GM23248 (cell line): ENCODE results near the gene MAP3K10. TPM values are rescaled to one million over a fixed set of nuclear protein-coding genes. Genes with fewer than 3 reads are reported as not detected.
A peak's percentile ranks its signal among the peaks of the same experiment; 100 is the strongest.

ENCODE experiments used
- DNase-seq: peaks from one replicate; pipeline ENCODE4 v3.0.0-alpha.2; 2015
- H2AFZ ChIP-seq: fragments of 200-600 bp; sonication (generic); 2 replicates; pipeline ENCODE4 v1.6.1; 2016; ENCODE audit warnings: antibody characterized with exemption
- H3F3A ChIP-seq: fragments of 200-600 bp; sonication (generic); 2 replicates; pipeline ENCODE4 v1.6.1; 2016; ENCODE audit warnings: mild to moderate bottlenecking, antibody characterized with exemption, mixed run types; ENCODE audit not compliant: insufficient read depth
- H3K27ac ChIP-seq: fragments of 200-600 bp; sonication (generic); 2 replicates; pipeline ENCODE4 v1.5.1; 2016; ENCODE audit warnings: mild to moderate bottlenecking
- H3K27me3 ChIP-seq: fragments of 200-600 bp; sonication (generic); replicated peaks from 2 replicates; pipeline ENCODE4 v1.6.1; 2016; ENCODE audit warnings: mild to moderate bottlenecking; ENCODE audit not compliant: insufficient read depth
- H3K36me3 ChIP-seq: fragments of 200-600 bp; sonication (generic); 2 replicates; pipeline ENCODE4 v1.6.1; 2016; ENCODE audit warnings: low read depth, mild to moderate bottlenecking
- H3K4me1 ChIP-seq: fragments of 200-600 bp; sonication (generic); 2 replicates; pipeline ENCODE4 v1.6.1; 2016; ENCODE audit warnings: mild to moderate bottlenecking; ENCODE audit not compliant: insufficient read depth
- H3K4me2 ChIP-seq: fragments of 200-600 bp; sonication (generic); one replicate; pipeline ENCODE4 v1.6.1; 2016; ENCODE audit warnings: mild to moderate bottlenecking; ENCODE audit not compliant: unreplicated experiment
- H3K4me3 ChIP-seq: fragments of 200-600 bp; sonication (generic); 2 replicates; pipeline ENCODE4 v1.5.1; 2016; ENCODE audit warnings: mild to moderate bottlenecking
- H3K79me2 ChIP-seq: fragments of 200-600 bp; sonication (generic); 2 replicates; pipeline ENCODE4 v1.6.1; 2016; ENCODE audit warnings: mild to moderate bottlenecking; ENCODE audit not compliant: insufficient read depth
- H3K9ac ChIP-seq: fragments of 200-600 bp; sonication (generic); 2 replicates; pipeline ENCODE4 v1.6.1; 2016; ENCODE audit warnings: mild to moderate bottlenecking
- H3K9me2 ChIP-seq: fragments of 200-600 bp; sonication (generic); 2 replicates; pipeline ENCODE4 v1.6.1; 2016; ENCODE audit warnings: mixed run types, mild to moderate bottlenecking, moderate library complexity; ENCODE audit not compliant: insufficient read depth
- H3K9me3 ChIP-seq: fragments of 200-600 bp; sonication (generic); one replicate; pipeline ENCODE4 v1.6.1; 2017; ENCODE audit warnings: low read depth
- H4K20me1 ChIP-seq: fragments of 200-600 bp; sonication (generic); 2 replicates; pipeline ENCODE4 v1.6.0; 2016; ENCODE audit not compliant: insufficient read depth
- EZH2 ChIP-seq: fragments of 200-600 bp; sonication (generic); IDR thresholded peaks from 2 replicates; pipeline ENCODE4 v1.6.1; 2018; ENCODE audit warnings: antibody characterized with exemption, mild to moderate bottlenecking; ENCODE audit not compliant: insufficient read depth, poor library complexity, severe bottlenecking
- EZH2phosphoT487 ChIP-seq: fragments of 200-600 bp; sonication (generic); IDR thresholded peaks from 2 replicates; pipeline ENCODE4 v1.6.1; 2018; ENCODE audit warnings: antibody characterized with exemption, moderate library complexity, mild to moderate bottlenecking, low read depth; ENCODE audit not compliant: insufficient read depth
- WGBS, 2 experiments: methylation state at CpG; one replicate each; pipeline ENCODE4 v1.1.6; 2015 to 2017; ENCODE audit warnings: low lambda C conversion rate in 2 of 2, low coverage in 1 of 2; ENCODE audit errors: missing lambda C conversion rate in 2 of 2; 5-methylcytosine and 5-hydroxymethylcytosine counted together
- in situ Hi-C: fragments of 300-500 bp; cut with MboI; formaldehyde crosslinking; loops from 2 replicates; pipeline ENCODE4 v1.15.0; 2020
- polyA plus RNA-seq: library from polyadenylated mRNA; unstranded; fragments of >200 nt; fragmentation: Nextera tagmentation; extraction: Ambion mirVana; gene quantifications from 2 replicates; pipeline ENCODE4 v1.2.1, GENCODE V29; 2016
- total RNA-seq: library from RNA; depleted of rRNA; stranded (reverse); fragments of >200 nt; shearing (Covaris generic); gene quantifications from 2 replicates; pipeline ENCODE4 v1.2.3, GENCODE V29; 2014

MAP3K10 gene
- total and polyA plus RNA-seq, 2 experiments from 2014 or later, result 1.8 to 13.1 TPM

DNA sequence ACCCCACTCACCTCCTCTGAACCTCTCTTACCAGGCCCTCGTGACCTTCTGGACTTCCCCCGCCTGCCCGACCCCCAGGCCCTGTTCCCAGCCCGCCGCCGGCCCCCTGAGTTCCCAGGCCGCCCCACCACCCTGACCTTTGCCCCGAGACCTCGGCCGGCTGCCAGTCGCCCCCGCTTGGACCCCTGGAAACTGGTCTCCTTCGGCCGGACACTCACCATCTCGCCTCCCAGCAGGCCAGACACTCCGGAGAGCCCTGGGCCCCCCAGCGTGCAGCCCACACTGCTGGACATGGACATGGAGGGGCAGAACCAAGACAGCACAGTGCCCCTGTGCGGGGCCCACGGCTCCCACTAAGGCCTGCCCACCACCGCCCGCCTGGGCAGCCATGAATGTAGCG is 23.7 kb downstream of the MAP3K10 start:
- Histone ChIP-seq H3K4me1 (0 out of 2 replicates have a peak, but pooled peaks cover 7% of the 10 kb centered on the region), H3K9ac (no peak overlapping the region), H3K36me3 (no peaks in the 10 kb centered on the region; the same call in 1 of the 2 replicates), H2AFZ (no peak overlapping the region), H3K4me2 (no peak overlapping the region), H3K27ac (no peak overlapping the region), H3K9me3 (no peaks in the 10 kb centered on the region), H3K9me2 (no peaks in the 10 kb centered on the region), H3K4me3 (no peak overlapping the region), H4K20me1 (no peaks in the 10 kb centered on the region), H3F3A (peaks cover 11% of the 10 kb centered on the region; the same call in 1 of the 2 replicates), H3K79me2 (no peaks in the 10 kb centered on the region), H3K27me3 (peaks cover 20% of the 10 kb centered on the region)
- in situ Hi-C loops, result no loop called here
- WGBS, 2 experiments, result 87 to 89% methylated on average over 12 to 20 of the region's 22 CpGs
- no peak for DNase-seq
- TF ChIP-seq EZH2phosphoT487 (no peak), EZH2 (no peak)

- H3K4me1 ChIP-seq, result 0 out of 2 replicates have a peak, but pooled peaks cover 8% of the 10 kb centered on the region
- H3F3A ChIP-seq, result peaks cover 11% of the 10 kb centered on the region; the same call in 1 of the 2 replicates
- no peaks in the 10 kb centered on the region for H3K9me2 ChIP-seq
- DNase-seq, result no peak
- no peak overlapping the region for H3K9ac ChIP-seq
- 31 to 34% methylated on average over 23 of the region's 23 CpGs for WGBS, 2 experiments
- no peaks in the 10 kb centered on the region for H3K9me3 ChIP-seq
- no peak overlapping the region for H3K4me2 ChIP-seq
- no peak overlapping the region for H2AFZ ChIP-seq
- TF ChIP-seq EZH2, result no peak
- no peak for TF ChIP-seq EZH2phosphoT487
- H3K27me3 ChIP-seq, result peaks cover 20% of the 10 kb centered on the region
- no peak overlapping the region for H3K4me3 ChIP-seq
- no peaks in the 10 kb centered on the region for H3K36me3 ChIP-seq
- no peaks in the 10 kb centered on the region for H3K79me2 ChIP-seq
- in situ Hi-C loops, result no loop called here
- no peak overlapping the region for H3K27ac ChIP-seq
- H4K20me1 ChIP-seq, result no peaks in the 10 kb centered on the region
Observed at GRCh38 chr19:40216013-40216776, 25.0 kb downstream of the MAP3K10 start.

- H3K4me3 ChIP-seq, result no peak overlapping the region
- no peak overlapping the region for H2AFZ ChIP-seq
- no peak overlapping the region for H3K27ac ChIP-seq
- WGBS, 2 experiments, result 26% methylated on average over 9 of the region's 9 CpGs
- H3F3A ChIP-seq, result peaks cover 11% of the 10 kb centered on the region; the same call in 1 of the 2 replicates
- H3K4me1 ChIP-seq, result 0 out of 2 replicates have a peak, but pooled peaks cover 8% of the 10 kb centered on the region
- H3K9ac ChIP-seq, result no peak overlapping the region
- H3K4me2 ChIP-seq, result no peak overlapping the region
- H3K27me3 ChIP-seq, result peaks cover 20% of the 10 kb centered on the region
- in situ Hi-C loops, result no loop called here
- no peaks in the 10 kb centered on the region for H3K9me2 ChIP-seq
- no peaks in the 10 kb centered on the region for H3K9me3 ChIP-seq
- H3K79me2 ChIP-seq, result no peaks in the 10 kb centered on the region
- no peak for TF ChIP-seq EZH2phosphoT487
- peak; percentile 1 for TF ChIP-seq EZH2
- H4K20me1 ChIP-seq, result no peaks in the 10 kb centered on the region
- no peaks in the 10 kb centered on the region for H3K36me3 ChIP-seq
- DNase-seq, result no peak
Observed at GRCh38 chr19:40216777-40217026, 25.5 kb downstream of the MAP3K10 start.

- H3K9me2 ChIP-seq, result no peaks in the 10 kb centered on the region
- TF ChIP-seq EZH2 (no peak), EZH2phosphoT487 (no peak)
- peak; percentile 21 for DNase-seq
- no peak overlapping the region for H3K9ac ChIP-seq
- no peaks in the 10 kb centered on the region for H3K9me3 ChIP-seq
- H4K20me1 ChIP-seq, result no peaks in the 10 kb centered on the region
- H3K4me1 ChIP-seq, result 0 out of 2 replicates have a peak, but pooled peaks cover 8% of the 10 kb centered on the region
- H2AFZ ChIP-seq, result no peak overlapping the region
- 13 to 16% methylated on average over 46 to 54 of the region's 54 CpGs for WGBS, 2 experiments
- no peak overlapping the region for H3K4me3 ChIP-seq
- peaks cover 11% of the 10 kb centered on the region; the same call in 1 of the 2 replicates for H3F3A ChIP-seq
- in situ Hi-C loops, result no loop called here
- H3K27ac ChIP-seq, result no peak overlapping the region
- no peak overlapping the region for H3K4me2 ChIP-seq
- H3K36me3 ChIP-seq, result no peaks in the 10 kb centered on the region
- H3K79me2 ChIP-seq, result no peaks in the 10 kb centered on the region
- peaks cover 20% of the 10 kb centered on the region for H3K27me3 ChIP-seq
Observed at GRCh38 chr19:40217027-40217810, 26.0 kb downstream of the MAP3K10 start.
